HG02759 (cell line): Measurements from ENCODE around the gene NKD1.
"Not testable (repeated sequence)": the region's sequence is repeated elsewhere in the genome, so short reads cannot be mapped to it uniquely, and the experiment has no call there.

Source experiments
- ATAC-seq: cut with Tn5 transposase; IDR thresholded peaks from one replicate; pipeline ENCODE4 v1.9.1; 2021; ENCODE audit warnings: mild to moderate bottlenecking, moderate library complexity; ENCODE audit not compliant: unreplicated experiment

NKD1 gene

DNA sequence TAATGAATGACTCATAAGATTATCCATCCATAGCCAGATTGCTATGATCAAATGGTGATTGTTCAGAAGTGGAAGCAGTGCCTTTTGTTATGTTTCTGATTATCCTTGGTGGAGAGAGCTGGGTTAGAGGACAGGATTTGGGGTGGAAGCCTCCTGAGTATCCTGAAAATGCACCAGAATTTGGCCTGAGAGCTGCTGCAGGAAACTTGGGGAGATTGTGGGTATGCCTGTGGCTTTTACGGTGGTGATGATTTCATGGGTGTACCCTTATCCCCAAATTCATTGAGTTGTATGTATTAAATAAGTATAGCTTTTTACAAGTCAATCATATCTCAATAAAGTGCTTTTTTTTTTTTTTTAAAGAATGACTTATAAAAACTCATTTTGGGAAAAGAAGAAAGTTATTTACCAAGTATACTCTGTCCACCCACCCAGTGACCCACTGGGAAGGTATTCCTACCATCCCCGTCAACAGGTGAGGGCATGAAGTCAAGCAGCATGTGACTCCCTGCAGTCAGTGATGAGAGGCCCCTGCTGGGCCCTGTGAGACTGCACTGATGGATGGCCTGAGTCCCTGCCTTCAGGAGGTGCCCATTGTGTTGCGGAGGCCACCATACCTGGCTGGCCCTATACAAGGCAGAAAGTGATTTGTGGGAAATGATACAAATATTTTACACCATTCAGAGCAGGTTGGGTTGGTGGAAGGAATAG is 28.4 kb downstream of the NKD1 start:
- no peak for ATAC-seq

DNA sequence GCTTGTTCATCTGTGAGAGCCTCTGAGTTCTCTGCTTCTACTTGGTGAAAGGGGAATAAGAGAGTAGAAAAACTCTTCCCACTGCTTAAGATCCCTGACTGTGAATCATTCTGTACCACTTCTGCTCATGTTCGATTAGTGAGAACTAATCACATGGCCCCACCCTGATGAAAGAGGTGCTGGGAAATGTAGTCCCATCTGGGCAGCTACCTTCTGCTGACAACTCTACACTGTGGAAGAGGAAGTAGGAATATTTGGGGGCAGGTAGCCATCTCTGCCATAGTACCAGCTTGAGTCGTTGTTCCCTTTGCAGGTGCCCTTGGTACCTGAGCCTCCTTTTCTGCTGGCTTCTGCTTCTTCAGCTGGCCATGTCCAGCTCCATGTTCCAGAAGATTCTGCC is 29.9 kb downstream of the NKD1 start:
- ATAC-seq, result peak; percentile 52

DNA sequence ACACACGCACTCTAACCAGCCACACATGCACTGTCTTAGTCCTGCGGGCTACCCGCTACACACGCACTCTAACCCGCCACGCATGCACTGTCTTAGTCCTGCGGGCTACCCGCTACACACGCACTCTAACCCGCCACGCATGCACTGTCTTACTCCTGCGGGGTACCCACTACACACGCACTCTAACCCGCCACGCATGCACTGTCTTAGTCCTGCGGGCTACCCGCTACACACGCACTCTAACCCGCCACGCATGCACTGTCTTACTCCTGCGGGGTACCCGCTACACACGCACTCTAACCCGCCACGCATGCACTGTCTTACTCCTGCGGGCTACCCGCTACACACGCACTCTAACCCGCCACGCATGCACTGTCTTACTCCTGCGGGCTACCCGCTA is 31.2 kb downstream of the NKD1 start:
- ATAC-seq, result not testable (repeated sequence)

DNA sequence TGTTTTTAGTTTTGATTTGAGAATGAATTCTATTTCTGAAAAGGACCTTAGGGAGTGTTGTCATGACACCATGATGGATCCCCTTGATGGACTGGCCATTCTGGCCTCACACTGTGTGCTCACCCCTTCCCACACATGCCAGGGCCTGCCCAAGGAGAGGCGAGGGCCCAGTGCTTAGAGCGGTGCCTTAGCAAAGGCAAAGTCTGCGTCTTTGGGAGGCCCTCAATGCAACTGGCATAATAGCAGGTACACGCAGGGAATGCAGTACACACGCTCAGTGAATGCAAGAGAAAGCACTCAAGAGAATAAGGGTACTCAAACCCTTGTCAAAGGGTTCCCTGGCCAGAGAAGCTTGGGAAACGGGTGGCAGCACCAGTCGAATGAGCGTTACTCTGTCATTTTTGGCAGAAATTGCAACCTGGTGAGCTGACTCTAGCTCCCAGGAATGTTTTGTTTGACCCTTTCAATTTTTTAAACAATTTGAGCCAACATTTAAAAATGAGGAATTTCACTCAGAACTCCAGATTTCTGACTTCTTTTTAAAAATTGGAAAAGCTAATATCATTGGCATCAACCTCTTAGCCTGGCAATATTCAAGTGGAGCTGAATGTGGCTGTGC is 32.1 kb downstream of the NKD1 start:
- ATAC-seq, result no peak

DNA sequence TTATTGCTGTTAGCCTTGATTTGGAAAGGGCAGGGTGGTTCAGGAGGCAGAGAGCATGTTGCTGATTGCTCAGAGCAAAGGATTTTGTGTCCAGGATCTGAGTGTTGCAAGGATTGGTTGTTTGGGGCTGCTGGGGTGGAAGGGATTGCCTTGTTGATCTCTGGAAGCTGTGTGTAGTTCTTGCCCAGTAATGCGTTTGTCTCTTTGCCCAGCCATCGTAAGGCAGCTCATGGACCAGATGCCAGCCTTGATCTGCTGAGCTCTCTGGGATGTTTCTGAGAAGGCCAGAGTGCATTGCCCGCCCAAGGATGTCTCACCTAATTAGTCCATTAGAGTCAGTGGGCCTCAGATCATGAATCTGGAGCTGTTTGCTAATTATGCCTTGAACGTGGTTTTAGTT is 33.6 kb downstream of the NKD1 start:
- no peak for ATAC-seq

DNA sequence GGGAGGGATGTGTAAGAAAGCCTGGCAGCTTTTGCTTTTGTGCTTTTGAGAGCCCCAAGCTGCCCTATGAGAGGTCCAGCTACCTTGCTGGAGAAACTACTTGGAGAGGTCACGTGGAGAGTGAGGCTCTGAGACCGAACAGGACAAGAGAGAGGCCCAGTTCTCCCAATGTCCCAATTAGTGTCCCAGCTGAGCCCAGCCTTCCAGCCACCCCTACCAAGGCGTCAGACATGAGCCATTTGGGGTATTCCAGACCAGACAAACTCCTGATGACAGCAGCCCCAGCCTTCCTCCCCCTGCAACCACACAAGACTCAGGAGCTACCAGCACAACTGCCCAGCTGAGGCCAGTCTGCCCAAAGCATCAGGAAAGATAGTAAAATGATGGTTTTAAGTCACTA is 35.0 kb downstream of the NKD1 start:
- no peak for ATAC-seq

DNA sequence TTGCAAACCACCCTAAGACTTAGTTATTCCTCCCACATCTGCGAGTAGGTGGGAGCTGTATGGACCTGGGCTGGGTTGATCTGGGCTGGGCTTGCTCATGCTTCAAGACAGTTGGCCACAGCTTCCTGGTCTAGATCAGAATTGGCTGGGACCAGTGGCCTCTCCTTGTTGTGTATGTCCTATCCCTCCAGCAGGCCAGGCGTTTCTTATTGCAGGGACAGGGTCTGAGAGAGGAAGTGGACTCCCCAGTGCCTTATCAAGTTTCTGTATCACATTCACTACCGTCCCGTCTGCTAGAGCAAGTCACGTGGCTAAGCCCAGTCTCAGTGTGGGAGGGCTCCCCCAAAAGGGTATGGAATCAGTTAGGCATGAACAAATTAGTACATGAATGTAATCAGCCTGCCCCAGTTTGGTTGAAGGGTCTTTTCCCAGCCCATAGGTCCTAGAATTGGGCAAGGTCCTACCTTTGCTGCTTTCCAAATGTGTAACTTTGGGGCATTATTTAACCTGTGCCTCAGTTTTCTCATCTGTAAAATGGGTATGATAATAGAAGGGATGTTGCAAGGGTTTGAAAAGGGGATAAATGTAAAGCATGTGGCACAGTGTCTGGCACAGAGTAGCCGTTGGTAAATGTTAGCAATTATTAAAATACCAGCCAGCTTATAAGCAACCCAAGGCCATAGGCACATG is 36.0 kb downstream of the NKD1 start:
- no peak for ATAC-seq

DNA sequence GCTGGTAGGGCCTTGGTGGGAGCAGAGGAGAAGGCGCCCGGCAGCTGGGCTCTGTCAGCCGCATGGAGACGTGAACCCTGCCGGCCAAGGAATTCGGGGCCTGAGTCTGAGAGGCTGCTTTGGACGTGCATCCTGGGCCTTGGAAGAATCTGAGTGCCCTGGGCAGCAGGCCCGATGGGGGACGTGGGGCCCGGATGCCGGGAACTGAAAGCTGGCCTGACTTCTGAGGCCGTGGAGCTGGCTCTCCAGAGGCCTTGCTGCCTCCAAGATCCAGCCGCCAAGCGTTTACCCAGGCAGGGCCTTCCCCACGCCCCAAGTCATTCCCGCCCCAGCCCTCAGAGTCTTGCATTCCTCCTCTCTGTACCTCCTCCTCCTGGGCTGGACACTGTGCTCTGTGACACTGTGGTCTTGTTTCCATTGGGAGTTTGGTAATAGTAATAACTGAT is 37.2 kb downstream of the NKD1 start:
- no peak for ATAC-seq

DNA sequence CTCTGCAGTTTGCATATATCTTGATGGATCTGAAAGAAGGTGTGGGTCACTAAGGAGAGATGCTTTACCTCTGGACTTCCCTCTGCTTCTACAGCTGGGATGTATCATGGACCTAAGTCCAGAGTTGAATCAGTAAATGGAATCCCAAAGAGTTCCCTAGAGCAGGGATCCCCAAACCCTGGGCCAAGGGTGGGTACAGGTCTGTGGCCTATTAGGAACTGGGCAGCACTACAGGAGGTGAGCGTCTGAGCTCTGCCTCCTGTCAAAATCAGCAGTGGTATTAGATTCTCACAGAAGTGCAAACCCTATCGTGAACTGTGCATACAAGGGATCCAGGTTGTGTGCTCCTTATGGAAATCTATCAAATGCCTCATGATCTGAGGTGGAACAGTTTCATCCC is 39.3 kb downstream of the NKD1 start:
- no peak for ATAC-seq

DNA sequence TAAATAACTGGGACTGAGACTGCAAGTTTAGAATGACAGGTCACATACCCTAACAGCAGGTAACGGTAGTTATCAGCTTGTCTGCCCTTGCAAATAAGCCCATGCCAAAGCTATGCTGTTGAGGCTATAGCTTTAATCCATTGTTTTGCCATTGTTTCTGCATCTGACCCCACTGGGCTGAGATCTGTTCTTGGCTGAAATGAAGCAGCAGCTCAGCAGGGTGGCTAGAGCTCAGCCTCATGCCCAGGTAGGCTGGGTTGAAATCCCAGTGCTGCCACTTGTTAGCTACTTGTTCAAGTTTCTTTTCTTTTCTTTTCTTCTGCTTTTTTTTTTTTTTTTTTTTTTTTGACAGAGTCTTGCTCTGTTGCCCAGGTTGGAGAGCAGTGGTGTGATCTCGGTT is 40.1 kb downstream of the NKD1 start:
- ATAC-seq, result no peak

DNA sequence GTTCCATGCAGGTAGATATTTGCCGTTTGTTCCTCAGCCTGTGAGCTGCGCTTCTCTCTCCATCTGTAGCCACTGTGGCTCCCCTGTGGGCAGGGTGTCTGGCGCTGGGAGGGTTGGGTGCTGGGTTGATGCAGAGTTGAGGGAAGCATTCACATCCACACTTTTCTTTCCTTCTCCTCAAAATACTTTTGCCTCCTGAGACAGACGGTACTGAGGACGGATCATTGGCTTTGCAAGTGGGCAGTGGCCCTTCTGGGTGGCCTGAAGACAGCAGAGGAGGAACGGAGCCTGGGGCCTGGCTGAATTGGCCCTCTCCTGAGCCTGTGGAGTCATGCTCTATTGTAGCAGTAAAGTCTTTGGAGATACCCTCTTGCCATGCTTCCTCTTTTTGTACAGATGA is 43.0 kb downstream of the NKD1 start:
- no peak for ATAC-seq

DNA sequence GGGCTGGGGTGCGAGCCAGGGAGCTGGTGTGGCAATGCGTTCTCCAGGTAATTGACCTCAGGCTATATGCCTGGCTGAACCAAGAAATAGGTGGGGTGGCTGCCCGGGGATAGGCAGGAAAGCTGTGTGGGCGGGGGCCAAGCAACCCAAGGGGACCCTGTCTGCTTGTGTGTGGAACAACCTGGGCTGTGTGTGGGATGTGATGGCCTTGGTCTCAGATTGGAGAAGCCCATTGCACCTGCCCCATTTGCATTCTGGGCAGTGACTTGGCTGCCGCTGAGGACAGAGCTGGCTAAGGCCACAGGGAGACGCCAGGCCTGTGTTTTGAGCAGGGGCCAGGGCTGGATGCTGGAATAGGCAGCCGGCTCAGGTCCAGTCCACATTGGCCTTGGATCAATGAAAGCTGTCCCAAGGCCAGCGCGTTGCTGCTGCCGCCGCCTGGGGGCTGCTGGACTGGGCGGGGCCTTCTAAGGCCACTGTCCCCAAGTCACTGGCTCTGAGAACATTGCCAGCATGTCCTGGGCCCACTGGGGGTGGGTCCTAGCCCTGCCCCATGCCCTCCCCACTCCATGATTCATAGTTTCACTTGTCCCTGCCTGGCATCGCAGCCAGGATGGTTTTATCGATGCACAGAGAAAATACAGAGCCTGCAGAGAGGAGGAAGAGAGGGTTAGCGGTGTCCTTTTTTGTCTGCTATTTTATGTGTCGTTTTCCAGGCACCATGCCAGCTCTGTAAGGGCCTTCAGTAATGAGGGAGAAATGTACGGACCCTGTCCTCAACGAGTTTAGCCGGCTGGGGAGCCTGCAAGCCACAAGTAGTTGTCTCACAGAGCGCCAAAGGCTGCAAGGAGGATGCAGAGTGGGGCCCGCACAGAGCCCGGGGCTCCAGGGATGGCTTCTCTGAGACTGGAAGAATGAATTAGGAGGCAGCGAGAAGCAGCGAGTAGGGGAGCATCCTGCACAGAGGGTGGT is 43.9 kb downstream of the NKD1 start:
- ATAC-seq, result no peak

DNA sequence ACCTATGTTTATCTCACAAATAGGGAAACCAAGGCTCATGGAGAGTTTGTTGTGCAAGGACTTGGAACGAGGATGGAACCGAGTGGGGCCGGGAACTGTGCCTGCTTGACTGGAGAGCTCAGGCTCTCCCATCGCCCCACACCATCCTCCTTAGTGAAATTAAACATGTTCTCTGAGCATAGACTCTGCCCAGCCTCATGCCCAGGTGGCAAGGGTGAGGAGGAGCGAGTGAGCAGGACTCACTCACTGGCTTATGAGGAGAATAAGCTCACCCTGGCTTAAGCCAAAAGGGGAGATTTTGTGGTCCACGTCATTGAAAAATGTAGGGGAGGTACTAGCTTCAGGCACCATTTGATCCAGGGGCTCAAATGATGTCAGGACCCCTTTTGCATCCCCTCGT is 44.8 kb downstream of the NKD1 start:
- ATAC-seq, result no peak

DNA sequence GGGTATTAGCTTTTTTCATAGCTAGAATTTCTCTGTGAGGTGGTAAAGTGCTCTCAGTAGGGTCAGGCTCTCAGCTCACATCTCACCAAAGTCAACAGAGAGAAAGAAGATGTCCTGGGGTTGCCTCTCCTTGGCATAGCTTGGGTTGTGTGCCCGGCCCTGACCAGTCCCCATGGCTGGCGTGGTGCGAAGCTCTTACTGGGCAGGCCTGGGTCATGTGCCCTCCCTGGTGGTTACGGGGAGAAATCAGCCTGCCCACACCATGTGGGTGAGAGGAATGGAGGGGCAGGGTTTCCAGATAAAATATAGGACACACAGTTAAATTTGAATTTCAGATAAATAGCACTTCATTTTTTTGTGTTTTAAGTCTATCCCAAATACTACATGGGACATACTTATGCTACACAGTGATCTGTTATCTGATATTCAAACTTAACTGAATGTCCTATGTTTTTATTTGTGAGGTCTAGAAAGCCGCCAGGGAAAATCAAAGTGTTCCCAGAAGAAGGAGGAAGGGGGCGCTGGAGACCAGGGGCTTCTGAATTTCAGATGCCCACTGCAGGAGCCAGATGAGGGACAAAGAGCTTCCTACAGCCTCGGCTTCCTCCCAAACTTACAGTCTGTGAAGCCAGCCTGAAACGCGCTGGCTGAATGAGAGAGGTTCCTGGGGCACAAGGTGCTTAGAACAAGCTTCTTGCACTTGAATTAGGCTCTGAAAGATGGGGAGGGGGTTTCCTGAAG is 45.4 kb downstream of the NKD1 start:
- no peak for ATAC-seq

DNA sequence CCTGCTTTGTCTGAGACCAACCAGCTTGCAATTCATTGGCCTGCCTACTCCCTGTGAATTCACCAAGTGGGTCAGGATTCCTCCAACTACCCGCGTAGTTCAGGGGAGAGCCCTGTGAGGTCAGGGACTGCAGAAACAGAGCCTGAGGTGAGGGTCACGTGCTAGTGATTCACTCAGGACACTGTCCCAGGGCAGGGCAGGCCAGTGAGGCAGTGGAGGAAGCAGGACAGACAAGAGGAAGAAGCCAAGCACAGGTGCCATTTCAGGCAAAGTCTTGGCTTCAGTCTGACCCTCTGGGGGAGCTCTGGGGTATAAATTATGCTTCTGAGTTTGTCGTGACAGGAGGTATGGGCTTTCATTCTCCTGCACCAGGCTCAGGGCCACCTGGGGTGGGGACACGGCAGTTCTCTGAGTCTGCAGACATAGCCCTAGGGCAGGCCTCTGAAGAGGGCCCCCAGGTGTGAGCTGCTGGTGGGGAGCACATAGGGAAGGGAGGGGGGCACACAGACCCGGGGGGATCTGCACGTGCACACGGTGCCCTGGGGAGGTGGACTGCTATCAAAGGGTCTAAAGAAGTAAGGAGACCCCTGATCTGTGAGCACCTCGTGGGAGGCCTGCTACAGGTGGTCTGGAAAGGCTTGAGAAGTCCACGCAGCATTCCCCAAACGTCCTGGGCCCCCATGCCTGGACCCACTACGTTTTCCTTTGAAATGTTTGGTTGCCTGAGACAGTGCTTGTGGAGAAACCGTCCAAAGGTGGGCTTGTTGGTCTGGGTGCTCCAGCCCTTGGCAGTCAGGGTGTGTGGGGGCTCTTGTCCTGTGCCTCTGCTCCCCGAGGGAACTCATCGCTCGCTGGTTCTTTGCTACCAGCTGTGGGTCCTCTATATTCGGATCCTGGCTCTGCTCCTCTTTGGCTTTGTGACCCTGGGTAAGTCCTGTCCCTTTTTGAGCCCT is 46.4 kb downstream of the NKD1 start:
- no peak for ATAC-seq

DNA sequence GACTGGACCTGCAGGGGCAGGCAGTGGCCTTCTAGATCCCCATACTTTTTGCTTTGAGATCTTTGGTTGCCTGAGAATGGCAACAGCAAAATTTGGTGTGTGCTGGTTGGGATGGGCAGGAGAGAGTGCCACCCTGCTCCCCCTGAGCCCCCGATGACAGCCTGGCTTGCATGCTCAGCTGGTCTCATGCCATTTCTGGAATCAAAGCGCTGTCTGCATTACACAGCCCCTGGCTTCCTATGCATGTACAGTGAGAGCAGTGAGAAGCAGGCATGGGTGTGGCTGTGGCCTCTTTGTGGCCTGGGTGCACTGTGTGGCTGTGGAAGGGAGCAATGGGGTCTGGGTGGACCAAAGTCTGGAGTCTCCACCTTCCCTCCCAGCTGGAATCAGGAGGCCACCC is 47.7 kb downstream of the NKD1 start:
- no peak for ATAC-seq

DNA sequence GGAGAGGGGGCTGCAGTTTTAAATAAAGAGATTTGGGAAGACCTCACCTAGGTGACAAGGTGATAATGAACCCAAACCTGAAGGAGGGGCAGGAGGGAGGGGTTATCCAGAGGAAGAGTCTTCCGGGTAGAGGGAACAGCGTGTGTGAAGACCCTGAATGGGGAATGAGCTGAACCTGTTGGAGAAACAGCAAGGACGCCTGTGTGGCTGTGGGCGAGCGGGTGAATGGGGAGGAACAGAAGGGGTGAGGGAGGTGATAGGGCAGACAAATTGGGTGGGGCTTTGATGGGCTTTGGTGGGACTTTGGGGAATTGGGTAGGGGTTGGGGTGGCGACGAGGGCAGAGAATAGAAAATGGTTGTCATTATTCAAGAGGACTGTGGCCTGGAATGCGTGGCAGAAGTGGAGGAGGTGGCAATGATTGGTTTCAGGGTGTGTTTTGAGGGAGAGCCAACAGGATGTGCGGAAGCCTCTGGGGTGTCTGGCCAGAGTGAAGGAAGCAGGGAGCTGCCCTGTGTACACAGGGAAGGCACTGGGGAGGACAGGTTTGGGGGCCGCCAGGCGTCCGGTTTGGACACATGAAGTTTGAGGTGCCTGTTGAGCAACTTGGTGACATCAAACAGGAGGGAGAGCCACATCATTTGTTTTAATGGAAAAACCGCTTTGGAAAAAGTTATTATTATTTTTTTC is 48.7 kb downstream of the NKD1 start:
- ATAC-seq, result no peak

DNA sequence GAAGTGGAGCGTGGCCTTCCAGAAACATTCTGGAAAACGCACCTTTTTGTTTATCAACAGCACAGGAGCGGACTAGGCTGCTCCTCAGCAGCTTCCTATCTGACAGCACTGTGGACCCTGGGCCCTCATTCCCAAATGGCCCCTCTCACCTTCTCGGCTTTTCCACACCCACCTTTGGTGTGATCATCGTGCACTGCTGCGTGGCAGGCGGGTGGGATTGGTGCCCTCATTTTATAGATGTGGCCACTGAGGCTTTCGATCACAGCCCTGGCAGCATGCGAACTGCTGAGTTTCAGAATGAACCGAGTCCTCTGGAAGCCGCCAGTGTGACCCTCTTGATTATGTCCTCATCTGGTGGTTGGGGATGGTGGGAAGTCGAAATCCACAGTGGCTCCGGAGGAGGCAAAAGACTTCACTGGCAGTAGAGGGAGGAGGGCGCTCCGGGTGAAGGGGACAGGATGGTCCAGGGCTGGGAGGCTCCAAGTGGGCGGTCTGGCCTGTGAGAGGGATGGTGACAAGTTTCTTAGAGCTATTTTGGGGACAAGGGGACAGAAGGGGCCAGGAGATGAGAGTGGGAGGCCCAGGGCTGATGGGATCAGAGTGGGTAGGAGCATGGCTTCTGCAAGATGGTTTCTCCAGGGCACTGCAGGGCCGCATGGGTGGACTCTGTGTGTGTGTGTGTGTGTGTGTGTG is 49.5 kb downstream of the NKD1 start:
- no peak for ATAC-seq
